K562 (cell line): ENCODE data around the gene OR8K5. TPM values are rescaled to one million over a fixed set of nuclear protein-coding genes. Genes with fewer than 3 reads are reported as not detected.

Experiments used
- ATAC-seq: fragments of 200-7000 bp; cut with Tn5 transposase; 3 replicates; pipeline ENCODE4 v1.9.1; 2020; ENCODE audit warnings: moderate library complexity
- BruUV-seq: library from RNA; stranded (reverse); fragments of 400-500 nt; replicated peaks from 2 replicates; lab custom pipeline; 2021; lab: Mats Ljungman, UMichigan
- CTCF ChIA-PET: fragments of 300-600 bp; formaldehyde crosslinking; extraction: SDS; loops from one replicate; lab custom pipeline; 2021; ENCODE audit warnings: low intra/inter-chr PET ratio; lab: Yijun Ruan, JAX
- POLR2A ChIA-PET: fragments of 300-600, 350-650 bp; sonication (Branson Sonifier 250); formaldehyde crosslinking; extraction: SDS; loops from one replicate; lab custom pipeline; 2021; ENCODE audit warnings: antibody characterized with exemption, inconsistent platforms; lab: Yijun Ruan, JAX
- DNase-seq, 4 experiments: peaks; one replicate each; pipeline versions ENCODE4 v3.0.0 to v3.0.0-alpha.2; 2011 to 2018; ENCODE audit warnings: low spot score in 3 of 4, mixed read lengths in 3 of 4; ENCODE audit errors: extremely low read depth in 1 of 4
- FAIRE-seq: peaks from 2 replicates; lab custom pipeline; 2011; peaks lifted over from hg19 to GRCh38; lab: Jason Lieb, UNC
- H2AFZ ChIP-seq: 2 replicates; pipeline ENCODE4 v1.6.0; 2011; ENCODE audit warnings: low read depth, low read length, control low read depth, inconsistent platforms
- H3K27ac ChIP-seq: fragments of 200-600 bp; 3 replicates; pipeline ENCODE4 v1.8.0; 2011; ENCODE audit warnings: low read depth, mild to moderate bottlenecking, control low read depth, inconsistent platforms, low read length, moderate library complexity, mixed read lengths; ENCODE audit errors: extremely low read depth
- H3K27me3 ChIP-seq, 2 experiments: fragments of 300-600 bp in 1 of 2; 2 replicates in 1 of 2; 3 replicates in 1 of 2; pipeline versions ENCODE4 v1.6.0 to v1.8.0; 2011; ENCODE audit warnings: inconsistent platforms in 2 of 2, low read length in 2 of 2, mild to moderate bottlenecking in 1 of 2, mixed read lengths in 1 of 2, moderate library complexity in 1 of 2; ENCODE audit not compliant: control insufficient read depth in 2 of 2, insufficient read depth in 2 of 2
- H3K36me3 ChIP-seq: fragments of 300-600 bp; 3 replicates; pipeline ENCODE4 v1.8.0; 2011; ENCODE audit warnings: mild to moderate bottlenecking, low read length, inconsistent platforms; ENCODE audit not compliant: control insufficient read depth, insufficient read depth
- H3K4me1 ChIP-seq, 2 experiments: fragments of 200-600 bp in 1 of 2; replicated peaks in 1 of 2; 2 replicates in 1 of 2; 3 replicates in 1 of 2; pipeline versions ENCODE4 v1.5.1 to v1.8.0; 2011; ENCODE audit warnings: inconsistent platforms in 2 of 2, low read length in 2 of 2, mild to moderate bottlenecking in 1 of 2, mixed read lengths in 1 of 2, moderate library complexity in 1 of 2; ENCODE audit not compliant: control insufficient read depth in 2 of 2, insufficient read depth in 2 of 2
- H3K4me2 ChIP-seq: 2 replicates; pipeline ENCODE4 v1.6.1; 2011; ENCODE audit warnings: low read length, control low read depth, inconsistent platforms, mixed read lengths; ENCODE audit not compliant: insufficient read depth
- H3K4me3 ChIP-seq: fragments of 200-600 bp; sonication (generic), shearing (Covaris generic); 2 replicates; pipeline ENCODE4 v1.5.1; 2016; ENCODE audit warnings: control low read depth, inconsistent platforms
- H3K79me2 ChIP-seq: fragments of 200-600 bp; 3 replicates; pipeline ENCODE4 v1.8.0; 2011; ENCODE audit warnings: low read length, inconsistent platforms; ENCODE audit not compliant: control insufficient read depth, insufficient read depth
- H3K9ac ChIP-seq, 2 experiments: 2 replicates each; pipeline versions ENCODE4 v1.6.0 to v1.6.1; 2011; ENCODE audit warnings: low read depth in 2 of 2, low read length in 2 of 2, control low read depth in 1 of 2, inconsistent platforms in 1 of 2, mild to moderate bottlenecking in 1 of 2, mixed read lengths in 1 of 2; ENCODE audit not compliant: insufficient read depth in 1 of 2
- H3K9me1 ChIP-seq: one replicate; pipeline ENCODE4 v1.6.0; 2011; ENCODE audit warnings: inconsistent platforms, mild to moderate bottlenecking, low read length, moderate library complexity; ENCODE audit not compliant: control insufficient read depth, insufficient read depth
- H3K9me3 ChIP-seq: replicated peaks from 2 replicates; pipeline ENCODE4 v1.5.1; 2011; ENCODE audit warnings: low read depth, low read length, inconsistent platforms; ENCODE audit not compliant: control insufficient read depth, insufficient read depth
- H4K20me1 ChIP-seq: replicated peaks from 2 replicates; pipeline ENCODE4 v1.6.1; 2011; ENCODE audit warnings: low read length, inconsistent platforms, mixed read lengths; ENCODE audit not compliant: control insufficient read depth, insufficient read depth
- ADNP ChIP-seq: fragments of 200-800 bp; sonication (Bioruptor generic); IDR thresholded peaks from 2 replicates; pipeline ENCODE4 v1.6.1; 2016; ENCODE audit warnings: missing genetic modification characterization, missing compliant biosample characterization
- ATF7 ChIP-seq: fragments of 450-650 bp; IDR thresholded peaks from 2 replicates; pipeline ENCODE4 v1.7.1; 2014; ENCODE audit warnings: mild to moderate bottlenecking, moderate library complexity
- KDM5B ChIP-seq: fragments of 200-600 bp; sonication (generic); IDR thresholded peaks from 2 replicates; pipeline ENCODE4 v1.6.1; 2012; ENCODE audit warnings: low read depth, mild to moderate bottlenecking, moderate library complexity, low read length, control low read depth, inconsistent platforms; ENCODE audit not compliant: insufficient replicate concordance
- RBBP5 ChIP-seq: fragments of 200-600 bp; sonication (generic); IDR thresholded peaks from 2 replicates; pipeline ENCODE4 v1.6.1; 2012; ENCODE audit warnings: borderline replicate concordance, mild to moderate bottlenecking, low read length, control low read depth, inconsistent platforms; ENCODE audit not compliant: insufficient read depth, poor library complexity, severe bottlenecking
- SMARCA5 ChIP-seq: fragments of 450-650 bp; IDR thresholded peaks from 2 replicates; pipeline ENCODE4 v1.6.1; 2016
- STAT5A ChIP-seq: IDR thresholded peaks from 2 replicates; pipeline ENCODE4 v1.6.1; 2012; ENCODE audit warnings: low read length, inconsistent platforms, borderline replicate concordance
- ZNF212 ChIP-seq: fragments of 450-650 bp; formaldehyde crosslinking; IDR thresholded peaks from 2 replicates; pipeline ENCODE4 v1.4.0; 2020; ENCODE audit warnings: mild to moderate bottlenecking
- ZNF274 ChIP-seq: IDR thresholded peaks from 2 replicates; pipeline ENCODE4 v1.6.1; 2011; ENCODE audit warnings: low read depth, mild to moderate bottlenecking, low read length, moderate library complexity, borderline replicate concordance
- ZNF324 ChIP-seq: fragments of 250-450 bp; sonication (Bioruptor Pico); IDR thresholded peaks from 2 replicates; pipeline ENCODE4 v1.4.0; 2020; ENCODE audit warnings: mild to moderate bottlenecking
- in situ Hi-C: fragments of 300-500 bp; cut with MboI; formaldehyde crosslinking; loops from 4 replicates; pipeline ENCODE4 v1.15.0; 2018; ENCODE audit warnings: inconsistent platforms, mixed read lengths
- intact Hi-C: fragments of 100-400 bp; cut with micrococcal nuclease; formaldehyde crosslinking; loops from 2 replicates; pipeline ENCODE4 v1.14.2; 2022
- polyA plus RNA-seq, 8 experiments: library from polyadenylated mRNA; depleted of rRNA in 4 of 8; stranded (reverse) in 5 of 8; unstranded in 3 of 8; fragments of >200 nt; fragmentation: Nextera tagmentation in 2 of 8; fragmentation: Illumina TruSeq in 1 of 8; extraction: Ambion mirVana in 2 of 8; extraction: Trizol in 1 of 8; gene quantifications; 2 replicates each; pipeline versions ENCODE4 v1.2.1 to v1.2.3, GENCODE V29; 2011 to 2014; ENCODE audit warnings: inconsistent platforms in 1 of 8, missing spikeins in 1 of 8
- total RNA-seq, 7 experiments: library from RNA; depleted of rRNA in 6 of 7; stranded (reverse); fragments of >200 nt in 6 of 7; fragmentation: Illumina TruSeq in 2 of 7; extraction: Trizol in 2 of 7; gene quantifications; 2 replicates each; pipeline versions ENCODE4 v1.2.1 to v1.2.3, GENCODE V29; 2011 to 2021; ENCODE audit warnings: low replicate concordance in 1 of 7
- TF ChIP-seq, protein P1 (sequence below): fragments of 450-650 bp; conservative IDR thresholded peaks from 2 replicates; pipeline ENCODE4 v1.6.1; 2016; ENCODE audit warnings: missing genetic modification characterization, low read depth, mild to moderate bottlenecking, control low read depth, missing compliant biosample characterization
- TF ChIP-seq, protein P2 (sequence below): fragments of 250-450 bp; sonication (Bioruptor Pico); IDR thresholded peaks from 2 replicates; pipeline ENCODE4 v1.5.0; 2022; ENCODE audit warnings: mild to moderate bottlenecking

The OR8K5 gene
- total and polyA plus RNA-seq, 9 of the 15 experiments (the other 6 are each of a cell fraction or from before 2014, with no cell fraction given), result not detected

- ATAC-seq (no peak), DNase-seq (no peak), FAIRE-seq (no peak)
- H3K4me3 ChIP-seq, result no peak overlapping the region
- intact Hi-C loops (loop anchor here (10.0 kb wide), 1 partner anchor 51 kb away; the partner anchor contains the start of gene OR5T2), in situ Hi-C loops (no loop called here)
- no peaks in the 10 kb centered on the region for H3K9me3 ChIP-seq
- no peak overlapping the region for H3K4me2 ChIP-seq
- H3K4me1 ChIP-seq, result no peaks in the 10 kb centered on the region
- no peak overlapping the region for H3K9ac ChIP-seq
- H3K79me2 ChIP-seq, result no peaks in the 10 kb centered on the region
- ChIA-PET POLR2A (no interaction called here), CTCF (no interaction called here)
- H4K20me1 ChIP-seq, result no peaks in the 10 kb centered on the region
- no peak overlapping the region for H2AFZ ChIP-seq
- no peaks in the 10 kb centered on the region for H3K9me1 ChIP-seq
- no peak overlapping the region for H3K27ac ChIP-seq
- BruUV-seq, result no TSS peak
- H3K27me3 ChIP-seq, result no peaks in the 10 kb centered on the region
- no peaks in the 10 kb centered on the region for H3K36me3 ChIP-seq
- TF ChIP-seq, protein P1, sequence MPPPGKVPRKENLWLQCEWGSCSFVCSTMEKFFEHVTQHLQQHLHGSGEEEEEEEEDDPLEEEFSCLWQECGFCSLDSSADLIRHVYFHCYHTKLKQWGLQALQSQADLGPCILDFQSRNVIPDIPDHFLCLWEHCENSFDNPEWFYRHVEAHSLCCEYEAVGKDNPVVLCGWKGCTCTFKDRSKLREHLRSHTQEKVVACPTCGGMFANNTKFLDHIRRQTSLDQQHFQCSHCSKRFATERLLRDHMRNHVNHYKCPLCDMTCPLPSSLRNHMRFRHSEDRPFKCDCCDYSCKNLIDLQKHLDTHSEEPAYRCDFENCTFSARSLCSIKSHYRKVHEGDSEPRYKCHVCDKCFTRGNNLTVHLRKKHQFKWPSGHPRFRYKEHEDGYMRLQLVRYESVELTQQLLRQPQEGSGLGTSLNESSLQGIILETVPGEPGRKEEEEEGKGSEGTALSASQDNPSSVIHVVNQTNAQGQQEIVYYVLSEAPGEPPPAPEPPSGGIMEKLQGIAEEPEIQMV (tag), result no peak
- TF ChIP-seq STAT5A (no peak), KDM5B (no peak), ZNF324 (CRISPR knock-in tag) (no peak), ZNF212 (CRISPR knock-in tag) (no peak), ATF7 (no peak), ADNP (tag) (no peak), ZNF274 (no peak), SMARCA5 (no peak), RBBP5 (no peak)
- TF ChIP-seq, protein P2, sequence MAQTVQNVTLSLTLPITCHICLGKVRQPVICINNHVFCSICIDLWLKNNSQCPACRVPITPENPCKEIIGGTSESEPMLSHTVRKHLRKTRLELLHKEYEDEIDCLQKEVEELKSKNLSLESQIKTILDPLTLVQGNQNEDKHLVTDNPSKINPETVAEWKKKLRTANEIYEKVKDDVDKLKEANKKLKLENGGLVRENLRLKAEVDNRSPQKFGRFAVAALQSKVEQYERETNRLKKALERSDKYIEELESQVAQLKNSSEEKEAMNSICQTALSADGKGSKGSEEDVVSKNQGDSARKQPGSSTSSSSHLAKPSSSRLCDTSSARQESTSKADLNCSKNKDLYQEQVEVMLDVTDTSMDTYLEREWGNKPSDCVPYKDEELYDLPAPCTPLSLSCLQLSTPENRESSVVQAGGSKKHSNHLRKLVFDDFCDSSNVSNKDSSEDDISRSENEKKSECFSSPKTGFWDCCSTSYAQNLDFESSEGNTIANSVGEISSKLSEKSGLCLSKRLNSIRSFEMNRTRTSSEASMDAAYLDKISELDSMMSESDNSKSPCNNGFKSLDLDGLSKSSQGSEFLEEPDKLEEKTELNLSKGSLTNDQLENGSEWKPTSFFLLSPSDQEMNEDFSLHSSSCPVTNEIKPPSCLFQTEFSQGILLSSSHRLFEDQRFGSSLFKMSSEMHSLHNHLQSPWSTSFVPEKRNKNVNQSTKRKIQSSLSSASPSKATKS (CRISPR knock-in tag), result no peak
These were observed 23.3 kb upstream of the OR8K5 start for GRCh38 chr11:56183459-56183858.
